Fibroblast of lung (primary cell): ENCODE measurements around the gene VPS13D.

Experiments
- EZH2 ChIP-seq: IDR thresholded peaks from 2 replicates; pipeline ENCODE4 v1.5.1; 2012; ENCODE audit warnings: low read length, control low read depth, mild to moderate bottlenecking; ENCODE audit errors: missing control alignments
- TF ChIP-seq, protein P1 (sequence below), 2 donors: IDR thresholded peaks in 1 of 2; conservative IDR thresholded peaks in 1 of 2; 1 replicate in 1 of 2; 2 replicates in 1 of 2; pipeline ENCODE4 v1.5.1; 2011 to 2012; ENCODE audit warnings: low read length in 2 of 2, control low read depth in 1 of 2, inconsistent platforms in 1 of 2, low read depth in 1 of 2, mild to moderate bottlenecking in 1 of 2

DNA sequence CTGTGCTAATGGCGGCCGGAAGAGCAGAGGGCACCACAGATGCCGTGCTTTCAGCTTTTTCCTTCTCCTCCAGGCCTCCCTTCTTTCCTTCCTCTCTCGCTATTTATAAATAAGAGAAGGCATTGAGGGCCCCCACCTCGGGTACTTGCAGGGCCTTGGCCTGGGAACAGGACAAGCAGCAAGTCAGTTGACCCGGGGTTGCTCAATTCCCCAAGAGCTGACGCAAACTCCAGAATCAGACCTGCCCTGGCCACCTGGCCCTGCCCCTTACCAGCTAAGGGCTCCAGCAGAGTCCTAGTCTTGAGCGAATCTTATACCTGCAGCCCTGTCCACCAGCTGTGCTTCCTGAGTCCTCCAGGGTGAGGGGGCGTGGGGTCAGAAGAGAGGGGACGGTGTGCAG is 49.5 kb upstream of the VPS13D start:
- TF ChIP-seq, protein P1, sequence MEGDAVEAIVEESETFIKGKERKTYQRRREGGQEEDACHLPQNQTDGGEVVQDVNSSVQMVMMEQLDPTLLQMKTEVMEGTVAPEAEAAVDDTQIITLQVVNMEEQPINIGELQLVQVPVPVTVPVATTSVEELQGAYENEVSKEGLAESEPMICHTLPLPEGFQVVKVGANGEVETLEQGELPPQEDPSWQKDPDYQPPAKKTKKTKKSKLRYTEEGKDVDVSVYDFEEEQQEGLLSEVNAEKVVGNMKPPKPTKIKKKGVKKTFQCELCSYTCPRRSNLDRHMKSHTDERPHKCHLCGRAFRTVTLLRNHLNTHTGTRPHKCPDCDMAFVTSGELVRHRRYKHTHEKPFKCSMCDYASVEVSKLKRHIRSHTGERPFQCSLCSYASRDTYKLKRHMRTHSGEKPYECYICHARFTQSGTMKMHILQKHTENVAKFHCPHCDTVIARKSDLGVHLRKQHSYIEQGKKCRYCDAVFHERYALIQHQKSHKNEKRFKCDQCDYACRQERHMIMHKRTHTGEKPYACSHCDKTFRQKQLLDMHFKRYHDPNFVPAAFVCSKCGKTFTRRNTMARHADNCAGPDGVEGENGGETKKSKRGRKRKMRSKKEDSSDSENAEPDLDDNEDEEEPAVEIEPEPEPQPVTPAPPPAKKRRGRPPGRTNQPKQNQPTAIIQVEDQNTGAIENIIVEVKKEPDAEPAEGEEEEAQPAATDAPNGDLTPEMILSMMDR (conservative IDR thresholded peaks at IDR 0.05 in 1 of 2, IDR thresholded peaks at IDR 0.05 in 1 of 2; ENCODE audit: low read depth in 1 of 2, low read length in 2 of 2): no peak
- TF ChIP-seq EZH2: no peak
